SK-N-SH (cell line): ENCODE measurements around the gene QSOX1. TPM values are rescaled to one million over a fixed set of nuclear protein-coding genes. Genes with fewer than 3 reads are reported as not detected.

Experiments
- CTCF ChIA-PET: fragments of 300-600, 350-600 bp; formaldehyde crosslinking; extraction: SDS; loops from one replicate; lab custom pipeline; 2021; lab: Yijun Ruan, JAX
- POLR2A ChIA-PET: fragments of 350-600 bp; sonication (Branson Sonifier 250); formaldehyde crosslinking; extraction: SDS; loops from one replicate; lab custom pipeline; 2020; ENCODE audit warnings: antibody characterized with exemption, inconsistent platforms; lab: Yijun Ruan, JAX
- DNase-seq: peaks from one replicate; pipeline ENCODE4 v3.0.0; 2012
- H2AFZ ChIP-seq: fragments of 200-600 bp; sonication (generic); 2 replicates; pipeline ENCODE4 v1.8.1; 2016; ENCODE audit warnings: antibody characterized with exemption, mild to moderate bottlenecking, low read depth
- H3F3A ChIP-seq: fragments of 200-600 bp; sonication (generic); replicated peaks from 2 replicates; pipeline ENCODE3; 2016; ENCODE audit warnings: antibody characterized with exemption, mild to moderate bottlenecking; ENCODE audit not compliant: insufficient read depth
- H3K27ac ChIP-seq, 2 experiments: fragments of 200-500 bp in 1 of 2; fragments of 200-600 bp in 1 of 2; sonication (Bioruptor generic) in 1 of 2; sonication (generic), shearing (Covaris generic) in 1 of 2; 2 replicates each; pipeline versions ENCODE4 v1.5.1 to v1.6.1; 2014 to 2016; ENCODE audit warnings: low read depth in 2 of 2, inconsistent platforms in 1 of 2, low read length in 1 of 2, mild to moderate bottlenecking in 1 of 2, mixed read lengths in 1 of 2
- H3K27me3 ChIP-seq: fragments of 200-600 bp; sonication (generic), shearing (Covaris generic); 2 replicates; pipeline ENCODE4 v1.6.1; 2016; ENCODE audit warnings: mixed run types; ENCODE audit not compliant: insufficient read depth
- H3K36me3 ChIP-seq, 2 experiments: fragments of 200-500 bp in 1 of 2; fragments of 200-600 bp in 1 of 2; sonication (Bioruptor generic) in 1 of 2; sonication (generic) in 1 of 2; replicated peaks in 1 of 2; 2 replicates each; pipeline versions ENCODE3 to v1.5.1; 2014 to 2016; ENCODE audit warnings: low read length in 1 of 2, mild to moderate bottlenecking in 1 of 2; ENCODE audit not compliant: insufficient read depth in 2 of 2, control insufficient read depth in 1 of 2
- H3K4me1 ChIP-seq, 2 experiments: fragments of 200-500 bp in 1 of 2; fragments of 200-600 bp in 1 of 2; sonication (Bioruptor generic) in 1 of 2; sonication (generic), shearing (Covaris generic) in 1 of 2; 2 replicates each; pipeline versions ENCODE4 v1.5.1 to v1.6.1; 2014 to 2016; ENCODE audit warnings: low read depth in 1 of 2, low read length in 1 of 2, mixed run types in 1 of 2; ENCODE audit not compliant: insufficient read depth in 2 of 2, control insufficient read depth in 1 of 2
- H3K4me2 ChIP-seq: fragments of 200-600 bp; sonication (generic), shearing (Covaris generic); 2 replicates; pipeline ENCODE4 v1.6.1; 2017; ENCODE audit warnings: mixed run types
- H3K4me3 ChIP-seq, 2 experiments: fragments of 200-500 bp in 1 of 2; fragments of 200-600 bp in 1 of 2; sonication (Bioruptor generic) in 1 of 2; sonication (generic), shearing (Covaris generic) in 1 of 2; 2 replicates each; pipeline versions ENCODE4 v1.5.1 to v1.8.1; 2014 to 2016; ENCODE audit warnings: low read depth in 2 of 2, inconsistent platforms in 1 of 2, low read length in 1 of 2, mild to moderate bottlenecking in 1 of 2, mixed read lengths in 1 of 2, moderate library complexity in 1 of 2
- H3K79me2 ChIP-seq: fragments of 200-600 bp; sonication (generic); 2 replicates; pipeline ENCODE4 v1.8.1; 2017; ENCODE audit warnings: mild to moderate bottlenecking; ENCODE audit not compliant: insufficient read depth
- H3K9ac ChIP-seq: fragments of 200-600 bp; sonication (generic); 2 replicates; pipeline ENCODE4 v1.6.1; 2017; ENCODE audit warnings: mixed run types
- H3K9me2 ChIP-seq: fragments of 200-600 bp; sonication (generic); 2 replicates; pipeline ENCODE4 v1.6.1; 2017; ENCODE audit warnings: mixed run types
- H3K9me3 ChIP-seq: fragments of 200-600 bp; sonication (generic); 2 replicates; pipeline ENCODE4 v1.6.1; 2017; ENCODE audit warnings: mixed run types, mild to moderate bottlenecking, moderate library complexity
- H4K20me1 ChIP-seq: fragments of 200-600 bp; sonication (generic); 2 replicates; pipeline ENCODE4 v1.6.1; 2017; ENCODE audit warnings: mild to moderate bottlenecking, mixed run types; ENCODE audit not compliant: insufficient read depth
- CHD2 ChIP-seq: fragments of 150-350 bp; IDR thresholded peaks from 2 replicates; pipeline ENCODE4 v1.6.1; 2018; ENCODE audit warnings: low read length; ENCODE audit not compliant: partially characterized antibody
- EP300 ChIP-seq, 2 experiments: IDR thresholded peaks; 2 replicates each; pipeline versions ENCODE4 v1.4.0 to v1.6.1; 2012; ENCODE audit warnings: borderline replicate concordance in 1 of 2, low read depth in 1 of 2, low read length in 1 of 2
- FOXJ3 ChIP-seq: sonication (generic); formaldehyde crosslinking; IDR thresholded peaks from 2 replicates; pipeline ENCODE4 v1.5.1; 2020; ENCODE audit warnings: mild to moderate bottlenecking, missing genetic modification reagents
- FOXM1 ChIP-seq: IDR thresholded peaks from 2 replicates; pipeline ENCODE4 v1.4.0; 2012; ENCODE audit warnings: low read depth, mild to moderate bottlenecking
- GABPA ChIP-seq: IDR thresholded peaks from 2 replicates; pipeline ENCODE4 v1.4.0; 2012; ENCODE audit warnings: low read depth, mild to moderate bottlenecking
- JUND ChIP-seq: IDR thresholded peaks from 2 replicates; pipeline ENCODE4 v1.4.0; 2012
- NFIC ChIP-seq: IDR thresholded peaks from 2 replicates; pipeline ENCODE4 v1.4.0; 2012; ENCODE audit warnings: borderline replicate concordance
- SMC3 ChIP-seq: IDR thresholded peaks from 2 replicates; pipeline ENCODE4 v1.6.1; 2012; ENCODE audit warnings: low read depth, low read length, improper control_type of control experiment
- TAF1 ChIP-seq: IDR thresholded peaks from 2 replicates; pipeline ENCODE4 v1.6.1; 2012; ENCODE audit warnings: low read depth, mild to moderate bottlenecking, low read length, moderate library complexity, borderline replicate concordance
- WGBS: methylation state at CpG from one replicate; pipeline ENCODE4 v1.1.6; 2017; ENCODE audit warnings: low lambda C conversion rate; 5-methylcytosine and 5-hydroxymethylcytosine counted together
- polyA plus RNA-seq, 3 experiments: library from polyadenylated mRNA; depleted of rRNA; stranded (reverse); fragments of >200 nt; gene quantifications; 2 replicates each; pipeline ENCODE4 v1.2.3, GENCODE V29; 2012
- TF ChIP-seq, protein P1 (sequence below): fragments of 150-350 bp; IDR thresholded peaks from 2 replicates; pipeline ENCODE4 v1.6.1; 2017; ENCODE audit warnings: antibody characterized with exemption, low read length, low read depth, borderline replicate concordance
- TF ChIP-seq, protein P2 (sequence below): IDR thresholded peaks from 2 replicates; pipeline ENCODE4 v1.6.1; 2012; ENCODE audit warnings: mild to moderate bottlenecking, low read depth, low read length, moderate library complexity
- TF ChIP-seq, protein P3 (sequence below): fragments of 200-600 bp; sonication (generic); IDR thresholded peaks from 2 replicates; pipeline ENCODE4 v1.6.1; 2017; ENCODE audit warnings: antibody characterized with exemption, mild to moderate bottlenecking, moderate library complexity

The QSOX1 gene
- polyA plus RNA-seq, 1 of the 3 experiments (the other 2 are of a cell fraction): 359 TPM

- no peak overlapping the region for H3K9ac ChIP-seq
- no peak overlapping the region for H3K4me3 ChIP-seq
- H3K9me3 ChIP-seq: no peaks in the 10 kb centered on the region
- peaks cover 12% of the 10 kb centered on the region; the same call in 1 of the 2 replicates for H4K20me1 ChIP-seq
- WGBS: 94% methylated on average over 5 of the region's 5 CpGs
- peaks cover 26% of the 10 kb centered on the region for H3F3A ChIP-seq
- H3K9me2 ChIP-seq: no peaks in the 10 kb centered on the region
- H3K36me3 ChIP-seq: no peaks in the 10 kb centered on the region
- ChIA-PET CTCF (interaction anchor here (1.0 kb wide), 2 partner anchors 26 to 447 kb away, joined by 3 to 4 read pairs; no protein-coding TSS in a partner anchor), POLR2A (no interaction called here)
- DNase-seq: no peak
- H3K4me2 ChIP-seq: no peak overlapping the region
- no peaks in the 10 kb centered on the region for H3K27me3 ChIP-seq
- H3K79me2 ChIP-seq: peaks cover 33% of the 10 kb centered on the region
- peaks cover 27 to 28% of the 10 kb centered on the region in 2 experiments for H3K4me1 ChIP-seq
- TF ChIP-seq EP300 (IDR thresholded peaks at IDR 0.05; ENCODE audit: borderline replicate concordance in 1 of 2, low read depth in 1 of 2, low read length in 1 of 2): no peak
- no peak for TF ChIP-seq CHD2
- TF ChIP-seq FOXM1: no peak
- TF ChIP-seq, protein P1, sequence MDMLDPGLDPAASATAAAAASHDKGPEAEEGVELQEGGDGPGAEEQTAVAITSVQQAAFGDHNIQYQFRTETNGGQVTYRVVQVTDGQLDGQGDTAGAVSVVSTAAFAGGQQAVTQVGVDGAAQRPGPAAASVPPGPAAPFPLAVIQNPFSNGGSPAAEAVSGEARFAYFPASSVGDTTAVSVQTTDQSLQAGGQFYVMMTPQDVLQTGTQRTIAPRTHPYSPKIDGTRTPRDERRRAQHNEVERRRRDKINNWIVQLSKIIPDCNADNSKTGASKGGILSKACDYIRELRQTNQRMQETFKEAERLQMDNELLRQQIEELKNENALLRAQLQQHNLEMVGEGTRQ: no peak
- no peak for TF ChIP-seq JUND
- TF ChIP-seq SMC3: no peak
- TF ChIP-seq NFIC: no peak
- TF ChIP-seq TAF1: no peak
- TF ChIP-seq FOXJ3 (CRISPR knock-in tag): no peak
- no peak for TF ChIP-seq GABPA
- TF ChIP-seq, protein P2, sequence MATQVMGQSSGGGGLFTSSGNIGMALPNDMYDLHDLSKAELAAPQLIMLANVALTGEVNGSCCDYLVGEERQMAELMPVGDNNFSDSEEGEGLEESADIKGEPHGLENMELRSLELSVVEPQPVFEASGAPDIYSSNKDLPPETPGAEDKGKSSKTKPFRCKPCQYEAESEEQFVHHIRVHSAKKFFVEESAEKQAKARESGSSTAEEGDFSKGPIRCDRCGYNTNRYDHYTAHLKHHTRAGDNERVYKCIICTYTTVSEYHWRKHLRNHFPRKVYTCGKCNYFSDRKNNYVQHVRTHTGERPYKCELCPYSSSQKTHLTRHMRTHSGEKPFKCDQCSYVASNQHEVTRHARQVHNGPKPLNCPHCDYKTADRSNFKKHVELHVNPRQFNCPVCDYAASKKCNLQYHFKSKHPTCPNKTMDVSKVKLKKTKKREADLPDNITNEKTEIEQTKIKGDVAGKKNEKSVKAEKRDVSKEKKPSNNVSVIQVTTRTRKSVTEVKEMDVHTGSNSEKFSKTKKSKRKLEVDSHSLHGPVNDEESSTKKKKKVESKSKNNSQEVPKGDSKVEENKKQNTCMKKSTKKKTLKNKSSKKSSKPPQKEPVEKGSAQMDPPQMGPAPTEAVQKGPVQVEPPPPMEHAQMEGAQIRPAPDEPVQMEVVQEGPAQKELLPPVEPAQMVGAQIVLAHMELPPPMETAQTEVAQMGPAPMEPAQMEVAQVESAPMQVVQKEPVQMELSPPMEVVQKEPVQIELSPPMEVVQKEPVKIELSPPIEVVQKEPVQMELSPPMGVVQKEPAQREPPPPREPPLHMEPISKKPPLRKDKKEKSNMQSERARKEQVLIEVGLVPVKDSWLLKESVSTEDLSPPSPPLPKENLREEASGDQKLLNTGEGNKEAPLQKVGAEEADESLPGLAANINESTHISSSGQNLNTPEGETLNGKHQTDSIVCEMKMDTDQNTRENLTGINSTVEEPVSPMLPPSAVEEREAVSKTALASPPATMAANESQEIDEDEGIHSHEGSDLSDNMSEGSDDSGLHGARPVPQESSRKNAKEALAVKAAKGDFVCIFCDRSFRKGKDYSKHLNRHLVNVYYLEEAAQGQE: no peak
- TF ChIP-seq, protein P3, sequence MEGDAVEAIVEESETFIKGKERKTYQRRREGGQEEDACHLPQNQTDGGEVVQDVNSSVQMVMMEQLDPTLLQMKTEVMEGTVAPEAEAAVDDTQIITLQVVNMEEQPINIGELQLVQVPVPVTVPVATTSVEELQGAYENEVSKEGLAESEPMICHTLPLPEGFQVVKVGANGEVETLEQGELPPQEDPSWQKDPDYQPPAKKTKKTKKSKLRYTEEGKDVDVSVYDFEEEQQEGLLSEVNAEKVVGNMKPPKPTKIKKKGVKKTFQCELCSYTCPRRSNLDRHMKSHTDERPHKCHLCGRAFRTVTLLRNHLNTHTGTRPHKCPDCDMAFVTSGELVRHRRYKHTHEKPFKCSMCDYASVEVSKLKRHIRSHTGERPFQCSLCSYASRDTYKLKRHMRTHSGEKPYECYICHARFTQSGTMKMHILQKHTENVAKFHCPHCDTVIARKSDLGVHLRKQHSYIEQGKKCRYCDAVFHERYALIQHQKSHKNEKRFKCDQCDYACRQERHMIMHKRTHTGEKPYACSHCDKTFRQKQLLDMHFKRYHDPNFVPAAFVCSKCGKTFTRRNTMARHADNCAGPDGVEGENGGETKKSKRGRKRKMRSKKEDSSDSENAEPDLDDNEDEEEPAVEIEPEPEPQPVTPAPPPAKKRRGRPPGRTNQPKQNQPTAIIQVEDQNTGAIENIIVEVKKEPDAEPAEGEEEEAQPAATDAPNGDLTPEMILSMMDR: no peak
- H2AFZ ChIP-seq: no peak overlapping the region
- H3K27ac ChIP-seq: no peak overlapping the region; a peak in 1 of 4 replicates
Observed at GRCh38 chr1:180153032-180153431, 1.6 kb upstream of the QSOX1 start.
